ENCODE measurements around the gene PHKB.
"Not testable (repeated sequence)": the region's sequence is repeated elsewhere in the genome, so short reads cannot be mapped to it uniquely, and the experiment has no call there.

PHKB gene

DNA sequence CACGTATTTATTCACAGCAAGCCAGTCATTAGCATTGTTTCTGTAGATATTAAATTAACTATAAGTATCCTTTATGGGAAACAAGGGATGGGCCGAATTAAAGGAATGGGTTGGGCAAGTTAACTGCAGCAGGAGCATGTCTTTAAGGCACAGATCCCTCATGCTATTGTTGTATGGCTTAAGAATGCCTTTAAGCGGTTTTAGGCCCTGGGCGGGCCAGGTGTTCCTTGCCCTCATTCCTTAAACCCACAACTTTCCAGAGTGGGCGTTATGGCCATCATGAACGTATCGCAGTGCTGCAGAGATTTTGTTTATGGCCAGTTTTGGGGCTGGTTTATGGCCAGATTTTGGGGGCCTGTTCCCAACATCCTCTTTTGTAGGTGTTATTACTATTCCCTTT, 9.1 kb downstream of the PHKB start:
- ChIA-PET CTCF (interaction anchor here (1.8 kb wide), 1 partner anchor 695 kb away, joined by 4 read pairs; no protein-coding TSS in a partner anchor), POLR2A (no interaction called here)
- TF ChIP-seq, protein P1, sequence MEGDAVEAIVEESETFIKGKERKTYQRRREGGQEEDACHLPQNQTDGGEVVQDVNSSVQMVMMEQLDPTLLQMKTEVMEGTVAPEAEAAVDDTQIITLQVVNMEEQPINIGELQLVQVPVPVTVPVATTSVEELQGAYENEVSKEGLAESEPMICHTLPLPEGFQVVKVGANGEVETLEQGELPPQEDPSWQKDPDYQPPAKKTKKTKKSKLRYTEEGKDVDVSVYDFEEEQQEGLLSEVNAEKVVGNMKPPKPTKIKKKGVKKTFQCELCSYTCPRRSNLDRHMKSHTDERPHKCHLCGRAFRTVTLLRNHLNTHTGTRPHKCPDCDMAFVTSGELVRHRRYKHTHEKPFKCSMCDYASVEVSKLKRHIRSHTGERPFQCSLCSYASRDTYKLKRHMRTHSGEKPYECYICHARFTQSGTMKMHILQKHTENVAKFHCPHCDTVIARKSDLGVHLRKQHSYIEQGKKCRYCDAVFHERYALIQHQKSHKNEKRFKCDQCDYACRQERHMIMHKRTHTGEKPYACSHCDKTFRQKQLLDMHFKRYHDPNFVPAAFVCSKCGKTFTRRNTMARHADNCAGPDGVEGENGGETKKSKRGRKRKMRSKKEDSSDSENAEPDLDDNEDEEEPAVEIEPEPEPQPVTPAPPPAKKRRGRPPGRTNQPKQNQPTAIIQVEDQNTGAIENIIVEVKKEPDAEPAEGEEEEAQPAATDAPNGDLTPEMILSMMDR (IDR thresholded peaks at IDR 0.05; ENCODE audit: control extremely low read depth, extremely low read depth, low read depth, missing control alignments), result no peak
- DNase-seq (ENCODE audit: extremely low spot score), result no peak

DNA sequence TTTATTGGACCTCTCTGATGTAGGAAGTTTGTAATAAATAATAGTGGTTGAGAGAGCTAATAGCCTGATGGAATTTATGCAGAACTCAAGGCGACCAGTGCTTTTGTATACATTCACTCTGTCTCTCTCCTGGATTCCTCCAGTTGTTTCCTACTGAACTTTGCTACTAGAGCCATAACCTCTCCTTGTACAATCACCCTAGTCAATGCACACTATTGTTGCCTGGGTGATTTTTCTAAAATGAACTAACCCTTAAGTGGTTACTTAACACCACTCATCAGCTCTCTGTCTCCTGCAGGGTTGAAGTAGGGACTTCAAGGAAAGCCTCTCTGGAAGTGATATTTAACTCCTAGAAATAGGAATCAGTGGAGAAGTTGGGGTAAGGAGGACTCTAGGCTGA, 9.7 kb downstream of the PHKB start:
- POLR2A ChIA-PET, result interaction anchor here (1.1 kb wide), 1 partner anchor 10 kb away, joined by 4 read pairs; no protein-coding TSS in a partner anchor
- no peak for DNase-seq (ENCODE audit: extremely low spot score)
- CTCF ChIA-PET, result interaction anchor here (1.0 to 1.8 kb wide), 2 partner anchors 329 to 694 kb away, joined by 3 to 4 read pairs; no protein-coding TSS in a partner anchor
- TF ChIP-seq, protein P1 (IDR thresholded peaks at IDR 0.05; ENCODE audit: control extremely low read depth, extremely low read depth, low read depth, missing control alignments), result no peak

DNA sequence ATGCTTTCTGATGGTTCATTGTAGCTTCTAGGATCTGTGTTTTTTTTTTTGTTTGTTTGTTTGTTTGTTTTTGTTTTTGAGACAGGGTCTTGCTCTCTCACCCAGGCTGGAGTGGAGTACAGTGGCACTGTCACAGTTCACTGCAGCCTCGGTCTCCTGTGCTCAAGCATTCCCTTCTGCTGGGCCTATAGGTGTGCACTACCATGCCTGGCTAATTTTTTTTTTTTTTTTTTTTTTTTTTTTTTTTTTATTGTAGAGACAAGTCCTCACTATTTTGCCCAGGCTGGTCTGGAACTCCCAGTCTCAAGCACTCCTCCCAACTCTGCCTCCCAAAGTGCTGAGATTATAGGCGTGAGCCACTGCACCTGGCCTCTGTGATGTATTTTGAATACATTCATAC, 11.9 kb downstream of the PHKB start:
- CTCF ChIA-PET, result interaction anchor here (1.7 kb wide), 1 partner anchor 9 kb away, joined by 5 read pairs; no protein-coding TSS in a partner anchor
- POLR2A ChIA-PET; DNase-seq (ENCODE audit: extremely low spot score): not testable (repeated sequence)

DNA sequence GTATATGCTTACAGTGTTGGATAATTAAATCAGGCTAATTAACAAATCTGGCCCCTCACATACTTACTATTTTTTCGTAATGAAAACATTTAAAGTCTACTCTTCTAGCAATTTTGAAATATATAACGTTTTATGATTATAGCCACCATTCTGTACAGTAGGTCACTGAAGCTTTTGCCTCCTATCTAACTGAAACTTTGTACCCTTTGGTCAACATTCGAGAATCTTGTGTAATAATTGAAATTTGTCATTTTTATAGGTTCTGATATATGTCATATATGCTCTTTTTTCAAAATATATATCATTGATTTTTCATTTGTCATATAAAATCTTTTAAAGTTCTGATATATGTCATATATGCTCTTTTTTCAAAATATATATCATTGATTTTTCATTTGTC, 12.7 kb downstream of the PHKB start:
- TF ChIP-seq, protein P1 (IDR thresholded peaks at IDR 0.05; ENCODE audit: control extremely low read depth, extremely low read depth, low read depth, missing control alignments), result no peak
- DNase-seq (ENCODE audit: extremely low spot score), result no peak
- ChIA-PET CTCF (interaction anchor here (1.7 kb wide), 1 partner anchor 14 kb away, joined by 4 read pairs; no protein-coding TSS in a partner anchor), POLR2A (interaction anchor here (0.6 to 0.7 kb wide), 2 partner anchors 10 to 11 kb away, joined by 3 to 13 read pairs; no protein-coding TSS in a partner anchor)

DNA sequence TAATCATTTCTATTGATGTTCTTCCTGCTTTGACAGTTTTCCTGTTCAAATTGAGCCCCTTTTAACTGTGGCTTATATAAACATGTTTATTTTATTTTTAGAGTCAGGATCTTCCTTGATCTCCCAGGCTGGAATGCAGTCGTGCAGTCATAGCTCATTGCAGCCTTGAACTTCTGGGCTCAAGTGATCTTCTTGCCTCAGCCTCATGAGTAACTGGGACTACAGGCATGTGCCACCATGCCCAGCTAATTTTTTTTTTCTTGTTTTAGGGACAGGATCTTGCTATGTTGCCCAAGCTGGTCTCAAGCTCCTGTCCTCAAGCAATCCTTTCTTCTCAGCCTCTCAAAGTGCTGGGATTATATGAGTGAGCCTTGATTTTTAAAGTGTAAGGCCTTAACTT, 14.7 kb downstream of the PHKB start:
- CTCF ChIA-PET, result interaction anchor here (1.0 to 1.3 kb wide), 2 partner anchors 35 to 272 kb away, joined by 3 read pairs; no protein-coding TSS in a partner anchor
- no peak for DNase-seq (ENCODE audit: extremely low spot score)
- POLR2A ChIA-PET, result no interaction called here
- TF ChIP-seq, protein P1 (IDR thresholded peaks at IDR 0.05; ENCODE audit: control extremely low read depth, extremely low read depth, low read depth, missing control alignments), result no peak

DNA sequence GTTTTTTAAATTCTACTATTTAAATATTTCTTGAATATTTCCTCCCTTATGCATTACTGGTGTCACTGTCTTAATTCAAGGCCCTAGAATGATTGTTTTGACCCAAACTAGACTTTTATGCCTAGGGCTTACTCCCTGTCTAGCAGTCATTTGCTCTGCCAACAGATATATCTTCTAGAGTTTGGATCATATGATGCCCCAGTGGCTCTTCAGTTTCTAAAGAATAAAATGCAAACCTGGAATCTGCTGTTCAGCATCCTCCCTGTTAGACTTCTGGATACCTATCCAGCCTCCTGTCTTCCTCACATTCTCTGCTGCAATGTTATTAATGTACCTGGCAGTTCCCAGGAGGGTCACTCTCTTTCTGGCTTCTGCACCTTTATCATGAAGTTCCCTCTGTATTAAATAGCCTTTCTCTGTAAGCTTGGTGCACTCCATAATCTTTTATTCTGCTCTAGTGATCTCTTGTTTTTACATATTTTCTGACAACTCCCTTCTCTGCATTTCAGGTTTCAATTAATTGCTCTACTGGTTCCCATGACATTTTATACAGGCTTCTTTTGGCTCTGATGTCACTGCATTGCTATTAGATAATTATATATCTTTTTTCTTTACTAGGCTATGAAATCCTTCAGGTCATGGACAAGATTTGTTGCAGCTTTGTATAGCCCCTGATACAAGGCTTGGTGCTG, 15.7 kb downstream of the PHKB start:
- DNase-seq (ENCODE audit: extremely low spot score), result no peak
- ChIA-PET CTCF (interaction anchor here (0.8 to 1.4 kb wide), 2 partner anchors 8 to 19 kb away, joined by 3 read pairs; no protein-coding TSS in a partner anchor), POLR2A (no interaction called here)
- TF ChIP-seq, protein P1 (IDR thresholded peaks at IDR 0.05; ENCODE audit: control extremely low read depth, extremely low read depth, low read depth, missing control alignments), result no peak

DNA sequence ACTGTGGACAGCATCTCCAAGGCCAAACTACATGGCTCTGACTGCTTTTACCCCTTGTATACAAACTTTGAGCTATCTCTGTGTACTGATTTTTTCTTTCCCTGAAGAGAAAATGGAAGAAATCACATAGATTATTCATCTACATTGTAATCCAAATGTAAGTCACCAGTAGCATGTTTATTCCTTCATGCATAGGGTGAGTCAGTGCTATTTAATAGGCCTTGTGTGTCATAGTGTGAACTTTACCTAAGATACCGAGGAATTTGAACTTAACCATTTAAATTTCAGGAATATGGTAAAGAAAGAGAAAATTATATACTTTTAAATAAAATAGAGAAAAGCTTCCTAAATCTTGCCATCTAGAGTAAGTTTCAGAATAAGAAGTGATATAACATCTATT, 16.5 kb downstream of the PHKB start:
- CTCF ChIA-PET, result interaction anchor here (0.8 to 1.4 kb wide), 2 partner anchors 9 to 18 kb away, joined by 3 read pairs; no protein-coding TSS in a partner anchor
- DNase-seq (ENCODE audit: extremely low spot score), result no peak
- POLR2A ChIA-PET, result no interaction called here
- TF ChIP-seq, protein P1 (IDR thresholded peaks at IDR 0.05; ENCODE audit: control extremely low read depth, extremely low read depth, low read depth, missing control alignments), result no peak

Data from GM10248 (cell line).